ENCODE measurements around the gene ANGPTL2. TPM values are rescaled to one million over a fixed set of nuclear protein-coding genes. Genes with fewer than 3 reads are reported as not detected.

The ANGPTL2 gene
- total RNA-seq, 1 donor from 2014 or later = 52.3 TPM

DNA sequence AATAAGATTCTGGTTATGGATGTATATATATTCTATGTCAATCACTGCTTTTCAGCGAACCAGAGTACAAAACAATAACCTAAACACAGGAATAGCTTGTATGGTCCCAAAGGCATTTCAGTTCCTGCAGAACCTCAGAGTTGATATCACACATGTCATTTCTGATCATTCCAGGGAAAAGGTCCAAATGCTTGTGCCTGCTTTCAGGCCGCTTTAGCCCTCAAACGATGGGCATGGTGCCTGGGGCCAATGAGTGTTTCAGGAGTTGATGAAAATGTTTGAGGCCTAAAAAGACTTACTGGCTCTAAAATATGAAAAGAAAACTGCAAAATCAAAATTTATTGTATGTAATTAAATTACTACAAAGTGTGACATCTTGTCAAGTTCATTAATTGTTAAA is 22.8 kb downstream of the ANGPTL2 start:
- DNase-seq (ENCODE audit: extremely low read depth, low read depth, low spot score) = no peak

DNA sequence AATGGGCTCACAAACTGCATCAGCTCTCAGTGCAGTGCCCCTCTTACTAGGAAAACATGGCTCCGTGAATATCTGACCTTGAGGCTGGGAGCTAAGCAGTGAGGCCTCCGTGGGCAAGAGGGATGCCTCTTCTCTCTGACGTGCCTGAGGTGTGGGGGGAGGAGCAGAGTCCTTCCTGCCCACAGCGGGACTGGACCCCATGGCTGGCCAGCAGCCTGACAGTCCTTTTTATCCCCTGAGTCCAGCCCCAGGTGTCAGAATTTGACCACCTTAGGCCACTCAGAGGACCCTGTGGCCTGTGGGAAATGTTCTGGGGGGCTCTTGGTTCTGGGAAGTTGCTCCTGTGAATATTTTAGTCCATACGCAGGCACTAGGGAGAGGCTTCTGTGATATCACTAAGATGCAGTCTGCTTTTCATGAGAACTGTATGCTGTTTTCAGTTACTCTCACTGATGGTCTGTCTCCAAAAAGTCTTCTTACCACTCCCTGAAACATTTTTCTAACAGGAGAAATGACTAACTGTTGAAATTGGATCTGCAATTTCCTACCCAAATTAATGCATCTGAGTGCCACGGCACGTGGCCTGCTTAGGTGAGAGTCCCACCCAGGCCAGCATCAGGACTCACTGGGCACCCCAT is 23.4 kb downstream of the ANGPTL2 start:
- no peak for DNase-seq (ENCODE audit: extremely low read depth, low read depth, low spot score)

DNA sequence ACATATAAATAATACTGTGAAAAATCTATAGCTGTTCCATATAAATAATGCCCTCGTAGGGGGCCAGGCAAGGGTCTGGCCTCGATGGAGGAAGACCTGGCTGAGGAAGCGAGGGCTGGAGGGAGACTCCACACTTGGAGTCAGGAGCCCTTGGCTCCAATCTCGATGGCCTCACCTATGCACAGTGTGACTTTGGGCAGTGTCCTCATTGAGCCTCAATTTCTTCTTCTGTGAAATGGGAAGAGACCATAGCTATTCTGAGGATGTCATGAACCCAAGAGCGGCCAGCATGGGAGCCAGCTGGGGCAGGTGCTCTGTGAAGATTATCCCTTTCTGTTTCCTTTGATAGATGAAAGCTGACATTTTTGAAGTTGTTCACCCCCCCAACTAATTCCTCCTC is 24.8 kb downstream of the ANGPTL2 start:
- no peak for DNase-seq (ENCODE audit: extremely low read depth, low read depth, low spot score)

DNA sequence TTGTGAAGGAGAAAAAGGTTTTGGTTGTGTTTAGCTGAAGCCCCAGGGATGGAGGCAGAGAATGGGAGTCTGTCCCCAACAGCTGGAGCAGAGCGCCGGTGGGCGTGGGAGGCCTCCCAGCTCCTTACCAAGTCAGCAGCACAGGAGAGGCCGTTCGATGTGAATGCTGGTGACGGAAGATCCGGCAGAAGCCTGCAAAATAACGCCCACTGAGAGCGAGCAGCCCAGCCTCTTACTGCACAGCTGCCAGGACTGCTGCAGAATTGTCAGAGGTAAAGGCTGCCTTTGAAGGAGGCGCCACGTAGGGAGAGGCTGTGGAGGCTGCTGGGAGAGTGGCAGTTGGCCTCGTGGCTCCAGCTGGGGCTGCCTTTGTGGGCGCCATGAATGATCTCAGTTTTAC is 26.2 kb downstream of the ANGPTL2 start:
- no peak for DNase-seq (ENCODE audit: extremely low read depth, low read depth, low spot score)

DNA sequence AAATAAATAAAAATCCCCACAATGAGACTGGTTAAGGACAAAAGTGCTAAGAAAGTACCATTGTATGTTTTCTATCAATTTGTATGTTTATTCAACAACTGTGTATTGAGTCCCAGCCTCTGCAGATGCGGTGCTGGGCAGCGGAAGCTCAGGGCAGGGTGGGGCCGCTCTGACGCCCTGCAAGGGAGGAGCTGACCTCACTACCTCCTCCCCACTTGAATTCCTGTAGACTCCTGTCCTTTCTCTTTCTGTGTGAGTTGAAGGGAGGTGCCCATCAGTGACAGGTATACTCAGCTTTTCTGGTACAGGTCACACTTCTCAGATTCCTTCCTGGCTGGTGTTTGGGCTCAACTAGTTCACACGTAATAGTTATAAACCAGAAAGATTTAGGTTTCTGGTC is 27.0 kb downstream of the ANGPTL2 start:
- DNase-seq (ENCODE audit: extremely low read depth, low read depth, low spot score) = no peak

DNA sequence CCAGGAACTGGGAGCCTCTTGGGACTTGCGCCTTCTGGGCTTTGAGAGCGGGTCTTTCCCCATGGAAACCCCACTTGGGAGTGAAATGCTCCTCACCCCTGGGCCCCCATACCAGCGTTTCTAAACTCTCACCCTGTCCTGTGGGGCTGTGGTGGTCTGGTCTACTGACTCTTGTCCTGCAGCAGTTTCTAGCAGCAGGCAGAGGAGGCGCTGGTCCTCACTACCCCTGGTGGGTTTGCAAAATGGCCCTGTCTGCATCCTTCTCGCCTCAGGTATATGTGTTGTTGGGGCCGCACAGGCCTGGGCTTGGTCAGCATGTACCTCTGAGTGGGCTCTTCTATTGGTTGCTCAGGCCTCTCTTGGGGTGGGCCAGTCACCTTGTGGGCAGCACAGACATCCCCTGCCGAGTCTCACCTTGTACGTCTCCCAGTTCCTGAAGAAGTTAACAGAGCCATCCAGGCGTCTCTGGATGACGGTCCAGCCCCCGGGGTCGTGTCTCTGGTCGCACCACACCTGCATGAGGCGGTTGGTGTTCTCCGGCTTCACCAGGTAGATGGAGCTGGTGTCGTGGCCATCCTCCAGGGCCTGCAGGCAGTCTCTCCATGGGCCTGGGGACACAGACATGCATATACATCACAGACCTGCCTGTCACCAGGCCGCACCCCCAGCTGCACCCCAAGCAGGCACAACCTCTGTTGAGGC is 29.0 kb downstream of the ANGPTL2 start:
- DNase-seq (ENCODE audit: extremely low read depth, low read depth, low spot score) = no peak

DNA sequence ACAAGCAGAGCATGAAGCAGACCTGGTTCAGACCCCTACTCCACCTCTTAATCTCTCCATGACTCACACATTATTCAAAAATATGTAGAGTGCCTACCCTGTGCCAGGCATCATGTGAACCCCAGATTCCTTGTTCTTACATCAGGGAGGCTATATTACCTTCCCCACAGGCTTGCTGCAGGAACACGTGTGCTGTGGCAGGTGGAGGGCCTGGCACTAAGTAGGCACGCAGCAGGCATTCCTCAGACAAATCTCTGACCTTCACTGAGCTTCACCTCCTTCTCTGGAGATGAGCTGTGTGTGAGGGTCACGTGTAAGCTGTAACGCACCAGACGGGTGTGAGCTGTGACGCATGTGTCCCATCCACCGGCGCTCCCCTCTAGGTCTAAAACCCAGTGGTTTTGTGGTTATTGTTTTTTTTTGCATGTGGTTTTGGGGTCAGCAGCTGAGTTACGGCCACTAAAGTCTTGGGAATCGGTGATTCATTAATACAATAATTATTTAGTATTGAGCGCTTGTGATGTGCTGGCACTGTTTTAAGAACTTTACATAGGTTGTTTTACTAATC is 30.3 kb downstream of the ANGPTL2 start:
- DNase-seq (ENCODE audit: extremely low read depth, low read depth, low spot score) = no peak

DNA sequence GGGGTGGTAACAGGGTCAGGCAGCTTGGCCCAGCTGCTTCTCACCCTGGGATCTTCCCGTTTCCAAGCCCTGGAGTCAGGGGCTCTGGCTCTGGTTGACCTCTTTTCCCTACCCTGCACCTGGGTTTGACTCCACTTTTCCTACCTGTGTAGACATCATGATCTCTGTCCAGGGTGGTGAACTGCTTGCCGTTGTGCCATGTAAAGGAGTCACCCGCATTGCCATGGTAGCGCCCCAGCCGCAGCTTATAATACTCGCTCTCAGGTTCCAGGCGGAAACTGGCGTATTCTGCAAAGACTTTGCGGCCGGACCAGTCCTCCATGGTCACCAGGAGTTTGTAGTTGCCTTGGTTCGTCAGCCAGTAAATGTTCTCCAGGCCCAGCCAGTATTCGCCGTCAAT is 30.9 kb downstream of the ANGPTL2 start:
- no peak for DNase-seq (ENCODE audit: extremely low read depth, low read depth, low spot score)

DNA sequence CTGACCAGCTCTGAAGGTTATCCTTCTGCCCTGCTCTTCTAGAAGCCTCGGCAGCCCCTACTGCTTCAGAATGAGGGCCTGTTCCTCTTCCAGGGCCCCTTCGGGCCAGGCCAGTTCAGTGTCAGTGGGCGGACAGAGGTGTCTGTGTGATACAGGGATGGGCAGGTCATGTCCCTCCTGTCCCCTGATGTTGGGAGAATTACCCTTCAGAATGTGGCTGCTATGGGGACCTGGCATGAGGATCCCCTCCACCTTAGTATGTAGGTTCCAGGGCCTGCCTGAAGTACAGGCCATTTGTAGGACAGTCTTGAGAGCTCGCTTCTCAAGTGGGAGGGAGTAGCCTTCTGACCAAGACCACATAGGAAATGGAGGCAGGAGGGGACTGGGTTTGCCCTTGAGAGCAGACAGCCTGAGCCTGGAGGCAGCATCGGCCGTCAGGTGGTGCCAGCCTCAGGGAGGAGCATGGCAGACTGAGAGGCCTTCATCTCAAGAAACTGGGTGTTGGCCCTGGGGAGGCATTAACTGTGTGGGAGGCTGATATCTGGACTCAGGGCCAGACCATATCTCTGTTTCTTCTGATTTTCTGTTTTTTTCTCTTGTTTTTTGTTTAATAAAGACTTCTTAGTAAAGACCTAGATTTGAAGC is 32.0 kb downstream of the ANGPTL2 start:
- no peak for DNase-seq (ENCODE audit: extremely low read depth, low read depth, low spot score)

DNA sequence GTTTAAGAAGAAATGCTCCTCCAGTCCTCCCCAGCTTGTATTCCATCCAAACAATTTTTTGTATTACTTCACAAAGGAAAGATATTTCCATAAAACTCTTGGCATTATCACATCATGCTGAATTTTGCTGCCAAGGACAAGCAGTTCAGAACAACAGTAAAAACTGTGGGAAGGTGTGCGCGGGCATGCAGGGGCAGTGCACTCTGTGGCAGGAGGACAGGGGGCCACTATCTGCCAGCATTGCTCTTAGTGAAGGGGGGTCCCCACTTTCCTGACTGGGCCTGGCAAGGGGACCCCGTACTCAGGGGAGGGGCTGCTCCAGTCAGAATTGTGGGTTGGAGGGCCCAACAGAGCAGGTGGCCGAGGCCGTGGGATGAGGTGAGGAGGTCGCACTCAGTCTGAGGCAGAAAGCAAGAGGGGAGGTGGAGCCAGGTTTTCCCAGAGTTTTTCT is 32.8 kb downstream of the ANGPTL2 start:
- DNase-seq (ENCODE audit: extremely low read depth, low read depth, low spot score) = no peak

DNA sequence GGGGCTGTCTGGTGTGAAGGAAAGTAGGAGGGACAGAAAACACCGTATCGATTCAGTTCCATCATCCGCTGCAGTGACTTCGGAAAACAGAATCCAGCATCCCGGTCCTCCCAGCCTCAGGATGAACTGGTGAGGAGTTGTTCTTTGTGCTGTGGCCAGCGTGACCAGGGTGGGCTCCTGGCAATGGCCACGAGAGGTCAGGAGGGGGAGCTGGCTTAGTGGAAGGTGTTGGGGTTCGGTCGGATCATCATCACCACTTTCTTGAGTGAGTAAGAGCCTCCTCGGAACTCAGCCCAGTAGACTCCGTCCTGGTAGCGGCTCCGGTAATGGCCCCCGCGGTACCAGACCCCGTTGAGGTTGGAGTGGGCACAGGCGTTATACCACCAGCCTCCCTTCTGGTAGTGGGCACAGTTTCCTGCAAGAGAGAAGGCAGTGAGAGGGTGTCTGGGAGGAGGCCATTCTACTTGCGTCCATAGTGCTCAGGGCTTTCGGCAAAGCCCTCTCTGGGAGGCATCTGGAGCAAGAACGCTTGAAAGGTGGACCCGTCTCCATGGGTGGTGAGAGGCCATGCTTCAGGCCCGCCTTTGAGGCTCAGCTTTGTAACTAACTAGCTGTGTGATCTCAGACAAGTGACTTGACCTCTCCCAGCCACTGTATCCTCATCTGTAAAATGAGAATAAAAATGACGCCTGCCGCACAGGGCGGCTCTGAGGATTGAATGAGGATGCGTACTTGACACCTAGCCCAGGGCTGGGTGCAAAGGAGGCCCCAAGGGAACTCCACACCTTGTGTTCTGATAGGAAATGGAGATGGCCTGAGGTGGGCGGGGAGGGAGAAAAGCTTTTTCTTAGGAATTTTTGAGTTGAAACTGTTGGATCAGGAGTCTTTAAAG is 33.5 kb downstream of the ANGPTL2 start:
- DNase-seq (ENCODE audit: extremely low read depth, low read depth, low spot score) = no peak

DNA sequence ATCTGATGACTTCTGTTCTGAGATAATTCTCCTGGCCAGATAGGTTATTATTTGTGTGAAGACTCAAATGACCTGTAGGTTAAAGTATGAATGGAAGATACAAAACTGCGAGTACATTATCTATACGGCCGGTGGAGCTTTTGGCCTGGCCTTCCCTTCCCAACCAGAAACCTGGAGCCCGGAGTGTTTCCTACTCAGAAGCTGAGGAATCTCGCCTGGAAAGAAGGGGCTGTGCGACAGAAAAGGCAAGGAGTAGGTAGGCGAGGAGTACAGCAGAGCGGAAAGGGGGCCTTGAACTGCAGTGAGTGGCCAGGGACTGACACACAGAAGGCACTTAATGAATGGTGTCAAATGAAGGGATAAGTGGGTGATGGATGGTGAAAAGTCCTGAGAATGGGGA is 34.6 kb downstream of the ANGPTL2 start:
- DNase-seq (ENCODE audit: extremely low read depth, low read depth, low spot score) = no peak

DNA sequence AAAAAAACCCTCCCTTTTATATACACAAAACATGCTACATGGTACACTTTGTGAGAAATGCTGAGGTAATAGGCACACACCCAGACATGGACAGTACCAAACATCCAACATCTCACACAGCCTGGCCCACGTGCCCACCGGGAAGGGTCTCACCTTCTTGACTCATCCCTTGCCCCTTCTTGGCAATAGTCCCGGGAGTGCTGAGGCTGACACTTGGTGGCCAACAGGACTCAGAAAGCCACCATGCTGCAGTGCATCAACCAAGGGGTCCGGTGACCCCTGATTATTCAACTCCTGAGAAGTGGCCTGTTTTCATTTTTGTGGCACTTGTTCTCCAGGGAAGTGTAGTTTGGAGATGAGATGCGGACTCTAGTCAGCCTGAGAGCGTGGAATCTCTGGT is 35.0 kb downstream of the ANGPTL2 start:
- no peak for DNase-seq (ENCODE audit: extremely low read depth, low read depth, low spot score)

DNA sequence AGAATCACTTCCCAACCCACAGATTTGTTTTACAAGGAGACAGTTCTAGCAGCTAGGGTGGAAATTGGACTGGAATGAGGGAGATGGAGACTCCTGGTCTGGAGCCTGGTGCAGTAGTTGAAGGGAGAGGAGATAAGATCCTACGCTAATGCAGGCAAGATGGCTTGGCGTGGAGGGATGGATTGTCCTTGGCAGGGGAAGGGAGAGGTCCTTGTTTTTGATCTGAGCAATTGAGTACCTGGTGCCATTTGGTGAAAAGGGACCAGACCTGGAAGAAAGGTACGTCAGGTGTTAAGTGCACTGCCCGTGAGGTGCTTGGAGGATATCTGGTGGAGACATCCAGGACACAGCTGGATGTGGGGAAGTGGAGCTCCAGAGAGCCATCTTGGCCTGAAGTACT is 35.7 kb downstream of the ANGPTL2 start:
- DNase-seq (ENCODE audit: extremely low read depth, low read depth, low spot score) = no peak

DNA sequence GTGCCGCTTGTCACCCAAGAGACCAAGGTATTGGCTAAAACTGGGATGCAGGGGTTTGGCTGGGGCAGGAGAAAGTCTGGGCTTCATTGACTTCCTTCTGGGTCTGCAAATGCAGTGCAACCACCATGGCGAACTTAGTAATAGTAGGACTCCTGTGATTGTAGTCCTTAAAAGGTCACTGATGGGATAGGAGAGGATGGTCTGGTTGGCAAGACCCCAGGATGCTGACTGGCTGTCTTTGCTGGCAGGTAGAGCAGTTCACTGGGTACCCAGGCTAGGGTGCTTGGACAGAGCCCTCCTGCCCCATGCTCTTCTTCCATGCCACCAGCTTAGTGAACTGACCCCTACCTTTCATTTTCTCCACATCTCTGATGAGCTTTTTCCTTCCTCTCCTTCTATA is 37.2 kb downstream of the ANGPTL2 start:
- DNase-seq (ENCODE audit: extremely low read depth, low read depth, low spot score) = no peak

DNA sequence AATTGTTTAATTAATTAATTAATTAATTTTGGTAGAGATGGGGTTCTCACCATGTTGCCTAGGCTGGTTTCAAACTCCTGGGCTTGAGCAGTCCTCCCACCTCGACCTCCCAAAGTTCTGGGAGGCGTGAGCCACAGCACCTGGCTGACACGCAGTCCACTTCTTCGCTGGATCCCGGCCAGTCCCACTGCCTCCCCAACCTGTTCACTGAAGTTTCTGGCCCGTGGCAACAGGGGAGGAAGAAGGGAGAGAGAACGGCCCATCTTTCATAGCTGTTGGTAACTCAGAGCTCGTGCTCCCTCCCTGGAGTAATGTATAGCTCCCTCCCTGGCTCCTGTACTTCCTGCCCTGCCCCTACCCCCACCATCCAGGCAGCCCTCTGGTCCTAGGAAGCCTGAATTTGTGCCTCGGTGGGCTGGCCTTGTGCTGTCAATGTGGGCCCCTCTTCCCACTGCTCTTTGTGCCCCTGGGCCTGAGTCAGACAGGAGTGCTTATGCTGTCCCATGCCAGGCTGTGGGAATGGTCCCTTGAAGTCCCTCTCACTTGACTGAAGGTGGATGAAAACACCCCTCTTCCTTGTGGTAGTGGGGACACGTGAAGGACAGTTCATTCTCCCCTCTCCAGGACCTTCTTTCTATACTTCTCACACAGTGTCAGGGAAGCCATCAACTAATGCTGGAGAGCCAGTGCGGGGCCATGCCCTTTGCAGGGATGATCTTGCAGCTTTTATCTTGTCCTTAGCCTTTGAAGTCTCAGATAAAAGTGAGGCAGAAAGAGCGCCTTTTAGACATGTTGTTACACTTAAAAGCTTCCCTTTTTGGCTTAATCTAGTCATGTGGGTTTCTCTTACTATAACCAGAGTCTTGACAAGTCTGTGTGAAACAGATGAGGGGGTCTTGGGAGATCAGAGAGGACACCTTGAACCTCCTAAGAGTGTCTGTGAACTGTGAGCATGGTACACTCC is 38.1 kb downstream of the ANGPTL2 start:
- DNase-seq (ENCODE audit: extremely low read depth, low read depth, low spot score) = no peak

DNA sequence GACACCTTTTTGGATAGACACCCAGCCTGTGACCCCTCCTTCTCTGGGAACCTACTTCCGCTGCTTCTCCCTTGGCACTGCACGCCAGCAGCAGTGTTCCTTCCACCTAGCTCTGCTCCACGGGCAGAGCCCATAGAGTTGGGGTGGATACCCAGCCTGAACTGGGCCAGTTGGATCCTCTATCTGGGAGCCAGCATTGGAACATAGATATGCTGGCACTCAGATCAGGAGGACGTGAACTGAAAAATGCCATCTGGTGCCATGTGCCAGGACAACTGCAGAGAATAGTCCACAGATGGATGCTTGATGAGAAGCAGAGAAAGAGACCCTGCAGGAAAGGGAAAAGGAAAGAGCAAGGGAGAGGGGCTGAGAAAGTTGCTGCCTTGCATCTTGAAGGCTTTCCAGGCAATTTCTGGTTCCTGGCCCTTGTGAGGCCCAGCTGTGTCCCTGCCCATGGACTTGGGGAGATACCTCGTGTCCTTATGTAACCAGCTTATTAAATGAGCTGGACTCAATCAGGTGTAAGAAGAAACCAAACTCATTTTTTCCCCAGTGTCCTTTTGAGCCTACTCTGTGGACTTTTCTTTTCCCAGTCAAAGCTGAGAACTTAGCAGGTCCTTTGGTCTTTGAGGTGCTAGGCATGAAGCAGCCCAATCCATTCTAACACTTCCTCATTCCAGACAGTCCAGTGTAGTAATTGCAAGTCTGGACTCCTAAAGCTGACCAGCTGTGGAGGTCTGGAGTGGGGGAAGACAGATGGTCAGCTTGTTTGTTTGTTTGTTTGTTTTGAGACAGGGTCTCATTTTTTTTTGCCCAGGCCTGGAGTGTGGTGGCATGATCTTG is 39.1 kb downstream of the ANGPTL2 start:
- DNase-seq (ENCODE audit: extremely low read depth, low read depth, low spot score) = no peak

DNA sequence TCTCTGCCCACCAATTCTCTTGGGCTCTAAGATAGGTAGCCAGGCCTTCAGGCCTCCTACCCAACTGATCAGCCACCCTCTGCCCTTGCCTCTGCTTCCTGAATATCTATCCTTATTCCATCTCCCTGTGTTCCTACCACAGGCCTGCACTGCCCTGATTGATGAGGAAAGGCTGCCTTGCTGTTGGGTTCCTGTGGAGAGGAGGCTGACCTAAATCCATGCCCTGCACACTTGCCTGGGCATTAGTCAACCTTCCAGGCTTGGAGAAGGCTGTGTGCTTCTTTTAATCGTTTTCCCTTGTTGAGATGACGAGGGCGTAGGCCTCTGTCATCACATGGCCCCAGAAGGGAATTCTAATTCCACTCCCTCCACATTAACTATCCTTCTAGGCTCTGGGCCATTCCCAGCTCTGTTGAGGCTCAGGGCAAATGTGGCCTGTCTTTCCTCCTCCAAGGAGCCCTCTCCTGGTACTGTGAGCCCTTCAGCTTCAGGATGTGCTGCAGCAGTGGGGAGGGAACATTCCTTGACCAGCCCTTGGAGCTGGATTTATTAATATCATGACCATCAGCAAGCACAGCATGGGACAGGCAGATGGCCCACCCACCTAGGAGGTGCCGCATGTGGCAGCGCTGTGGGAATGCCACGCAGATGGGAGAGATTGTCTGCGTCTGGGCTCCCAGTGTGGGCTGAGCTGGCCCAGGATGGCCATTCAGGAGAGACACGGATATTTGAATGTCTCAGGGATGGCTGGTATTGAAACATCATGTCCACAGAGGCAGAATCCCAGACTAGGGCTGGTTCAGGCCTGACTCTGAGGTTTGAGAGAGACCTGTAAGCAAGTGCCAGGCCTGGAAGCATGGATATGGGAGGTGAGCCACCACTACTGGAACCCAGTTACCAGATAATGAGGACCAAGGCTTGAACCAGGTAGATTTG is 40.9 kb downstream of the ANGPTL2 start:
- DNase-seq (ENCODE audit: extremely low read depth, low read depth, low spot score) = no peak

Data from glomerular endothelial cell (primary cell).